Measurements from ENCODE around the gene TGFBR3. TPM values are rescaled to one million over a fixed set of nuclear protein-coding genes. Genes with fewer than 3 reads are reported as not detected.
A peak's percentile ranks its signal among the peaks of the same experiment; 100 is the strongest.

Gene TGFBR3
- total and polyA plus RNA-seq, 2 of the 13 experiments (the other 11 are each of a cell fraction or from before 2014, with no cell fraction given): 76.5 to 195 TPM

- TF ChIP-seq ZNF841 (CRISPR knock-in tag; IDR thresholded peaks at IDR 0.05; ENCODE audit: borderline replicate concordance) (peak; percentile 78; the same call in 1 of the 2 replicates), PCBP2 (optimal IDR thresholded peaks at IDR 0.05; ENCODE audit: low read depth, low read length, poor library complexity, severe bottlenecking) (no peak), GMEB1 (CRISPR knock-in tag; IDR thresholded peaks at IDR 0.05; ENCODE audit: borderline replicate concordance) (peak; percentile 69), HES4 (CRISPR knock-in tag; IDR thresholded peaks at IDR 0.05; ENCODE audit: borderline replicate concordance) (peak; percentile 7; the same call in 1 of the 2 replicates), ZBTB43 (CRISPR knock-in tag; conservative IDR thresholded peaks at IDR 0.05) (no peak), ERF (CRISPR knock-in tag; IDR thresholded peaks at IDR 0.05) (peak; percentile 85; the same call in 1 of the 2 replicates), TCF7 (IDR thresholded peaks at IDR 0.05; ENCODE audit: low read depth) (no peak), ZNF879 (CRISPR knock-in tag; IDR thresholded peaks at IDR 0.05) (no peak), SMARCE1 (IDR thresholded peaks at IDR 0.05; ENCODE audit: borderline replicate concordance) (no peak), BCL6 (CRISPR knock-in tag; IDR thresholded peaks at IDR 0.05) (peak; percentile 96), SIN3A (IDR thresholded peaks at IDR 0.05; ENCODE audit: borderline replicate concordance, low read depth, low read length) (peak; percentile 86; the same call in 1 of the 2 replicates), CCDC6 (CRISPR knock-in tag; IDR thresholded peaks at IDR 0.05) (peak; percentile 83; the same call in 1 of the 2 replicates), TFAP4 (IDR thresholded peaks at IDR 0.05; ENCODE audit: borderline replicate concordance, low read depth) (peak; percentile 37; the same call in 1 of the 2 replicates), ZNF343 (CRISPR knock-in tag; IDR thresholded peaks at IDR 0.05) (peak; percentile 53; the same call in 1 of the 2 replicates), ONECUT2 (CRISPR knock-in tag; IDR thresholded peaks at IDR 0.05) (no peak), CHCHD3 (CRISPR knock-in tag; IDR thresholded peaks at IDR 0.05) (no peak), ZKSCAN5 (CRISPR knock-in tag; IDR thresholded peaks at IDR 0.05) (no peak), MAX (IDR thresholded peaks at IDR 0.05) (peak; percentile 72), NFKB2 (CRISPR knock-in tag; IDR thresholded peaks at IDR 0.05; ENCODE audit: borderline replicate concordance) (peak; percentile 79; the same call in 1 of the 2 replicates), TFE3 (CRISPR knock-in tag; IDR thresholded peaks at IDR 0.05) (peak; percentile 43; the same call in 1 of the 2 replicates)
These were observed at the start of gene TGFBR3 (continued) for GRCh38 chr1:91885716-91886506.
